ENCODE data around the gene ASF1A. TPM values are rescaled to one million over a fixed set of nuclear protein-coding genes. Genes with fewer than 3 reads are reported as not detected.
A peak's percentile ranks its signal among the peaks of the same experiment; 100 is the strongest.

Gene ASF1A
- total and polyA plus RNA-seq, 9 of the 15 experiments (the other 6 are each of a cell fraction or from before 2014, with no cell fraction given), result 31.5 to 45.3 (median 34.8) TPM

DNA sequence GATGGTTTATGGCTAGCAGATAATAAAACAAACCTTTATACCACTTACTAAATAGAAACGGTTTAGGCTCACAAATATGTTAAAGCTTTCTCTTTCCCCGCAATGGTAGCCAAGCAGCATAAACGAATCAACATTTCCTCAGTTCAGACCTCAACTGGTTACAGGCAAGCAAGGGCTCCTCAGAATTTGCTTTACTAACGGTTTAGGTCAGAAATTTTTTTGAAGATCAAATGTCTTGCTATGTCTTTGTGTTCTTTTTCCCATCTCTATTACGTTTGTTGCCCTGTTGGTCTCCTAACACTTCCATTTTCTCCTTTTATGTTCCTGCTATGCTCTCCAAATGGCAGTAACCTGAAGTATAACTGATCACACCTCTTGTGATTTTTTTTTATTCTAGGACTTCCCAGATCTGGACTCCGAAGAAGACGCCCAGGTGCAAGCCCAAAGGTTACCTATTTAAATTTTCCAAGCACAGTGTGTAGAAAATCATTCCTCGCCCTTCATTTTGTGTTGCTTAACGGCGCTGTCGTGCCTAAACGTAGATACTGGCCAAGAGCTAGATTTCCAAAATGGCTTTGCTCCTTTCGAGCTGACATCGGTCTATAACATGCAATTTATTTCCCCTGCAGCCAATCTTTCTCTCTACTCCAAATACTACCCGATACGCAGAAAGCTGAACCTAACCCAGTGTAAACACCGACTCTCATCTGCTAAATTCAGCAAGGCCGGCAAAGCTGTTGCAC is 717 bp upstream of the ASF1A start (continued):
- TF ChIP-seq, protein P1, sequence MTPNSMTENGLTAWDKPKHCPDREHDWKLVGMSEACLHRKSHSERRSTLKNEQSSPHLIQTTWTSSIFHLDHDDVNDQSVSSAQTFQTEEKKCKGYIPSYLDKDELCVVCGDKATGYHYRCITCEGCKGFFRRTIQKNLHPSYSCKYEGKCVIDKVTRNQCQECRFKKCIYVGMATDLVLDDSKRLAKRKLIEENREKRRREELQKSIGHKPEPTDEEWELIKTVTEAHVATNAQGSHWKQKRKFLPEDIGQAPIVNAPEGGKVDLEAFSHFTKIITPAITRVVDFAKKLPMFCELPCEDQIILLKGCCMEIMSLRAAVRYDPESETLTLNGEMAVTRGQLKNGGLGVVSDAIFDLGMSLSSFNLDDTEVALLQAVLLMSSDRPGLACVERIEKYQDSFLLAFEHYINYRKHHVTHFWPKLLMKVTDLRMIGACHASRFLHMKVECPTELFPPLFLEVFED (CRISPR knock-in tag; conservative IDR thresholded peaks at IDR 0.05), result peak; percentile 88
- TF ChIP-seq TSC22D4 (tag; IDR thresholded peaks at IDR 0.05) (no peak), ZNF143 (CRISPR knock-in tag; IDR thresholded peaks at IDR 0.05) (no peak), SMAD4 (CRISPR knock-in tag; conservative IDR thresholded peaks at IDR 0.05) (no peak), BCL6 (CRISPR knock-in tag; IDR thresholded peaks at IDR 0.05) (no peak), E2F3 (CRISPR knock-in tag; IDR thresholded peaks at IDR 0.05) (no peak), NFE2 (IDR thresholded peaks at IDR 0.05; ENCODE audit: low read depth) (no peak), SETDB1 (IDR thresholded peaks at IDR 0.05; ENCODE audit: low read length) (no peak), PHF20 (IDR thresholded peaks at IDR 0.05; ENCODE audit: partially characterized antibody) (peak; percentile 46), EGR1 (conservative IDR thresholded peaks at IDR 0.05) (peak; percentile 80), MBD2 (IDR thresholded peaks at IDR 0.05; ENCODE audit: borderline replicate concordance, low read depth) (no peak), ZNF41 (CRISPR knock-in tag; conservative IDR thresholded peaks at IDR 0.05) (0 out of 2 replicates have a peak, but pooled peaks have one; percentile 35), ZNF239 (CRISPR knock-in tag; IDR thresholded peaks at IDR 0.05) (no peak)
- TF ChIP-seq, protein P2, sequence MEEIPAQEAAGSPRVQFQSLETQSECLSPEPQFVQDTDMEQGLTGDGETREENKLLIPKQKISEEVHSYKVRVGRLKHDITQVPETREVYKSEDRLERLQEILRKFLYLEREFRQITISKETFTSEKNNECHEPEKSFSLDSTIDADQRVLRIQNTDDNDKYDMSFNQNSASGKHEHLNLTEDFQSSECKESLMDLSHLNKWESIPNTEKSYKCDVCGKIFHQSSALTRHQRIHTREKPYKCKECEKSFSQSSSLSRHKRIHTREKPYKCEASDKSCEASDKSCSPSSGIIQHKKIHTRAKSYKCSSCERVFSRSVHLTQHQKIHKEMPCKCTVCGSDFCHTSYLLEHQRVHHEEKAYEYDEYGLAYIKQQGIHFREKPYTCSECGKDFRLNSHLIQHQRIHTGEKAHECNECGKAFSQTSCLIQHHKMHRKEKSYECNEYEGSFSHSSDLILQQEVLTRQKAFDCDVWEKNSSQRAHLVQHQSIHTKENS (CRISPR knock-in tag; IDR thresholded peaks at IDR 0.05), result no peak
- TF ChIP-seq, protein P3, sequence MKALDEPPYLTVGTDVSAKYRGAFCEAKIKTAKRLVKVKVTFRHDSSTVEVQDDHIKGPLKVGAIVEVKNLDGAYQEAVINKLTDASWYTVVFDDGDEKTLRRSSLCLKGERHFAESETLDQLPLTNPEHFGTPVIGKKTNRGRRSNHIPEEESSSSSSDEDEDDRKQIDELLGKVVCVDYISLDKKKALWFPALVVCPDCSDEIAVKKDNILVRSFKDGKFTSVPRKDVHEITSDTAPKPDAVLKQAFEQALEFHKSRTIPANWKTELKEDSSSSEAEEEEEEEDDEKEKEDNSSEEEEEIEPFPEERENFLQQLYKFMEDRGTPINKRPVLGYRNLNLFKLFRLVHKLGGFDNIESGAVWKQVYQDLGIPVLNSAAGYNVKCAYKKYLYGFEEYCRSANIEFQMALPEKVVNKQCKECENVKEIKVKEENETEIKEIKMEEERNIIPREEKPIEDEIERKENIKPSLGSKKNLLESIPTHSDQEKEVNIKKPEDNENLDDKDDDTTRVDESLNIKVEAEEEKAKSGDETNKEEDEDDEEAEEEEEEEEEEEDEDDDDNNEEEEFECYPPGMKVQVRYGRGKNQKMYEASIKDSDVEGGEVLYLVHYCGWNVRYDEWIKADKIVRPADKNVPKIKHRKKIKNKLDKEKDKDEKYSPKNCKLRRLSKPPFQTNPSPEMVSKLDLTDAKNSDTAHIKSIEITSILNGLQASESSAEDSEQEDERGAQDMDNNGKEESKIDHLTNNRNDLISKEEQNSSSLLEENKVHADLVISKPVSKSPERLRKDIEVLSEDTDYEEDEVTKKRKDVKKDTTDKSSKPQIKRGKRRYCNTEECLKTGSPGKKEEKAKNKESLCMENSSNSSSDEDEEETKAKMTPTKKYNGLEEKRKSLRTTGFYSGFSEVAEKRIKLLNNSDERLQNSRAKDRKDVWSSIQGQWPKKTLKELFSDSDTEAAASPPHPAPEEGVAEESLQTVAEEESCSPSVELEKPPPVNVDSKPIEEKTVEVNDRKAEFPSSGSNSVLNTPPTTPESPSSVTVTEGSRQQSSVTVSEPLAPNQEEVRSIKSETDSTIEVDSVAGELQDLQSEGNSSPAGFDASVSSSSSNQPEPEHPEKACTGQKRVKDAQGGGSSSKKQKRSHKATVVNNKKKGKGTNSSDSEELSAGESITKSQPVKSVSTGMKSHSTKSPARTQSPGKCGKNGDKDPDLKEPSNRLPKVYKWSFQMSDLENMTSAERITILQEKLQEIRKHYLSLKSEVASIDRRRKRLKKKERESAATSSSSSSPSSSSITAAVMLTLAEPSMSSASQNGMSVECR (CRISPR knock-in tag; IDR thresholded peaks at IDR 0.05), result no peak; the same call in 1 of the 2 replicates
- TF ChIP-seq, protein P4, sequence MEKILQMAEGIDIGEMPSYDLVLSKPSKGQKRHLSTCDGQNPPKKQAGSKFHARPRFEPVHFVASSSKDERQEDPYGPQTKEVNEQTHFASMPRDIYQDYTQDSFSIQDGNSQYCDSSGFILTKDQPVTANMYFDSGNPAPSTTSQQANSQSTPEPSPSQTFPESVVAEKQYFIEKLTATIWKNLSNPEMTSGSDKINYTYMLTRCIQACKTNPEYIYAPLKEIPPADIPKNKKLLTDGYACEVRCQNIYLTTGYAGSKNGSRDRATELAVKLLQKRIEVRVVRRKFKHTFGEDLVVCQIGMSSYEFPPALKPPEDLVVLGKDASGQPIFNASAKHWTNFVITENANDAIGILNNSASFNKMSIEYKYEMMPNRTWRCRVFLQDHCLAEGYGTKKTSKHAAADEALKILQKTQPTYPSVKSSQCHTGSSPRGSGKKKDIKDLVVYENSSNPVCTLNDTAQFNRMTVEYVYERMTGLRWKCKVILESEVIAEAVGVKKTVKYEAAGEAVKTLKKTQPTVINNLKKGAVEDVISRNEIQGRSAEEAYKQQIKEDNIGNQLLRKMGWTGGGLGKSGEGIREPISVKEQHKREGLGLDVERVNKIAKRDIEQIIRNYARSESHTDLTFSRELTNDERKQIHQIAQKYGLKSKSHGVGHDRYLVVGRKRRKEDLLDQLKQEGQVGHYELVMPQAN (IDR thresholded peaks at IDR 0.05; ENCODE audit: borderline replicate concordance), result 0 out of 2 replicates have a peak, but pooled peaks have one; percentile 41
- TF ChIP-seq, protein P5, sequence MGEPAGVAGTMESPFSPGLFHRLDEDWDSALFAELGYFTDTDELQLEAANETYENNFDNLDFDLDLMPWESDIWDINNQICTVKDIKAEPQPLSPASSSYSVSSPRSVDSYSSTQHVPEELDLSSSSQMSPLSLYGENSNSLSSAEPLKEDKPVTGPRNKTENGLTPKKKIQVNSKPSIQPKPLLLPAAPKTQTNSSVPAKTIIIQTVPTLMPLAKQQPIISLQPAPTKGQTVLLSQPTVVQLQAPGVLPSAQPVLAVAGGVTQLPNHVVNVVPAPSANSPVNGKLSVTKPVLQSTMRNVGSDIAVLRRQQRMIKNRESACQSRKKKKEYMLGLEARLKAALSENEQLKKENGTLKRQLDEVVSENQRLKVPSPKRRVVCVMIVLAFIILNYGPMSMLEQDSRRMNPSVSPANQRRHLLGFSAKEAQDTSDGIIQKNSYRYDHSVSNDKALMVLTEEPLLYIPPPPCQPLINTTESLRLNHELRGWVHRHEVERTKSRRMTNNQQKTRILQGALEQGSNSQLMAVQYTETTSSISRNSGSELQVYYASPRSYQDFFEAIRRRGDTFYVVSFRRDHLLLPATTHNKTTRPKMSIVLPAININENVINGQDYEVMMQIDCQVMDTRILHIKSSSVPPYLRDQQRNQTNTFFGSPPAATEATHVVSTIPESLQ (CRISPR knock-in tag; IDR thresholded peaks at IDR 0.05), result no peak
